ENCODE measurements around the gene PLD3. TPM values are rescaled to one million over a fixed set of nuclear protein-coding genes. Genes with fewer than 3 reads are reported as not detected.

Gene PLD3
- total RNA-seq, 1 donor from 2014 or later: 284 TPM

- no peak for DNase-seq (ENCODE audit: low read depth)
- H3K4me3 ChIP-seq (ENCODE audit: low read depth, low read length): no peak overlapping the region
- TF ChIP-seq CTCF (conservative IDR thresholded peaks at IDR 0.05; ENCODE audit: low read depth, low read length): no peak
These were observed 9.3 kb upstream of the PLD3 start for GRCh38 chr19:40339018-40339728.

- H3K4me3 ChIP-seq (ENCODE audit: low read depth, low read length): no peak overlapping the region
- TF ChIP-seq CTCF (conservative IDR thresholded peaks at IDR 0.05; ENCODE audit: low read depth, low read length): no peak
- DNase-seq (ENCODE audit: low read depth): no peak
These were observed 6.7 kb upstream of the PLD3 start for GRCh38 chr19:40341601-40342482.

- no peak for TF ChIP-seq CTCF (conservative IDR thresholded peaks at IDR 0.05; ENCODE audit: low read depth, low read length)
- DNase-seq (ENCODE audit: low read depth): no peak
- H3K4me3 ChIP-seq (ENCODE audit: low read depth, low read length): no peak overlapping the region
These were observed 5.7 kb upstream of the PLD3 start for GRCh38 chr19:40342644-40343311.

- TF ChIP-seq CTCF (conservative IDR thresholded peaks at IDR 0.05; ENCODE audit: low read depth, low read length): no peak
- no peak overlapping the region for H3K4me3 ChIP-seq (ENCODE audit: low read depth, low read length)
These were observed 4.1 kb upstream of the PLD3 start for GRCh38 chr19:40344422-40344821.

GRCh38 chr19:40348961-40349507 lies 539 bp downstream of the PLD3 start:
- DNase-seq (ENCODE audit: low read depth): peak; percentile 12
- TF ChIP-seq CTCF (conservative IDR thresholded peaks at IDR 0.05; ENCODE audit: low read depth, low read length): no peak
- peak overlapping the region; percentile 91 for H3K4me3 ChIP-seq (ENCODE audit: low read depth, low read length)

More at GRCh38 chr19:40344422-40344821, 4.1 kb upstream of the PLD3 start:
- no peak for DNase-seq (ENCODE audit: low read depth)

- no peak for TF ChIP-seq CTCF (conservative IDR thresholded peaks at IDR 0.05; ENCODE audit: low read depth, low read length)
- DNase-seq (ENCODE audit: low read depth): no peak
- H3K4me3 ChIP-seq (ENCODE audit: low read depth, low read length): no peak overlapping the region
These were observed 7.6 kb downstream of the PLD3 start for GRCh38 chr19:40355975-40356680.
